ENCODE data around the gene THSD7B. TPM values are rescaled to one million over a fixed set of nuclear protein-coding genes. Genes with fewer than 3 reads are reported as not detected.

Gene THSD7B
- total RNA-seq, 4 donors from 2014 or later: under 0.01 to 0.29 (median 0.03) TPM

- no peak overlapping the region for H3K27ac ChIP-seq (replicated peaks in 1 of 4)
- TF ChIP-seq CTCF (IDR thresholded peaks at IDR 0.05) (no peak), POLR2A (IDR thresholded peaks at IDR 0.05; ENCODE audit: low read depth) (no peak)
- no peaks in the 10 kb centered on the region for H3K27me3 ChIP-seq
- no peak overlapping the region for H3K4me3 ChIP-seq
- intact Hi-C loops (cut with DNase I): no loop called here
- no peaks in the 10 kb centered on the region for H3K4me1 ChIP-seq
- 69% methylated on average over 5 of the region's 5 CpGs for WGBS
- peaks cover 0 to 2% (median 0%) of the 10 kb centered on the region in 4 donors for H3K9me3 ChIP-seq
- H3K36me3 ChIP-seq: no peaks in the 10 kb centered on the region
- no peak for DNase-seq (ENCODE audit: extremely low spot score)
These were observed 346.6 kb downstream of the THSD7B start for GRCh38 chr2:137111896-137112295.

- TF ChIP-seq POLR2AphosphoS5 (IDR thresholded peaks at IDR 0.05) (no peak), EP300 (IDR thresholded peaks at IDR 0.05) (no peak), CTCF (IDR thresholded peaks at IDR 0.05) (no peak), POLR2A (IDR thresholded peaks at IDR 0.05; ENCODE audit: low read depth) (no peak)
- 74% methylated on average over 10 of the region's 10 CpGs for WGBS
- no peaks in the 10 kb centered on the region for H3K4me1 ChIP-seq
- no peaks in the 10 kb centered on the region for H3K36me3 ChIP-seq
- intact Hi-C loops (cut with DNase I): no loop called here
- no peak overlapping the region for H3K4me3 ChIP-seq
- no peak for DNase-seq (ENCODE audit: extremely low spot score)
- H3K27me3 ChIP-seq: no peaks in the 10 kb centered on the region
- no peak overlapping the region for H3K27ac ChIP-seq (replicated peaks in 1 of 4)
- H3K9me3 ChIP-seq: no peaks in the 10 kb centered on the region
These were observed 349.9 kb downstream of the THSD7B start for GRCh38 chr2:137115081-137115794.

- WGBS: 83% methylated on average over 1 of the region's 1 CpG
- Histone ChIP-seq H3K4me1 (no peaks in the 10 kb centered on the region), H3K27me3 (no peaks in the 10 kb centered on the region), H3K4me3 (no peak overlapping the region), H3K9me3 (no peaks in the 10 kb centered on the region), H3K27ac (replicated peaks in 1 of 4) (no peak overlapping the region), H3K36me3 (no peaks in the 10 kb centered on the region)
- DNase-seq (ENCODE audit: extremely low spot score): no peak
- intact Hi-C loops (cut with DNase I): no loop called here
- TF ChIP-seq POLR2AphosphoS5 (IDR thresholded peaks at IDR 0.05) (no peak), CTCF (IDR thresholded peaks at IDR 0.05) (no peak), EP300 (IDR thresholded peaks at IDR 0.05) (no peak), POLR2A (IDR thresholded peaks at IDR 0.05; ENCODE audit: low read depth) (no peak)
These were observed 350.4 kb downstream of the THSD7B start for GRCh38 chr2:137115795-137116089.

- intact Hi-C loops (cut with DNase I): no loop called here
- no peaks in the 10 kb centered on the region for H3K9me3 ChIP-seq
- no peak for DNase-seq (ENCODE audit: extremely low spot score)
- no peaks in the 10 kb centered on the region for H3K36me3 ChIP-seq
- H3K27me3 ChIP-seq: no peaks in the 10 kb centered on the region
- no peaks in the 10 kb centered on the region for H3K4me1 ChIP-seq
- no peak overlapping the region for H3K4me3 ChIP-seq
- no peak for TF ChIP-seq POLR2A (IDR thresholded peaks at IDR 0.05; ENCODE audit: low read depth)
- no peak for TF ChIP-seq CTCF (IDR thresholded peaks at IDR 0.05)
- TF ChIP-seq POLR2AphosphoS5 (IDR thresholded peaks at IDR 0.05): no peak
- no peak for TF ChIP-seq EP300 (IDR thresholded peaks at IDR 0.05)
- no peak overlapping the region for H3K27ac ChIP-seq (replicated peaks in 1 of 4)
These were observed 352.0 kb downstream of the THSD7B start for GRCh38 chr2:137117385-137117784.

- no peak for TF ChIP-seq POLR2AphosphoS5 (IDR thresholded peaks at IDR 0.05)
- no peak for TF ChIP-seq POLR2A (IDR thresholded peaks at IDR 0.05; ENCODE audit: low read depth)
- no peak for TF ChIP-seq EP300 (IDR thresholded peaks at IDR 0.05)
- no peak for TF ChIP-seq CTCF (IDR thresholded peaks at IDR 0.05)
- DNase-seq (ENCODE audit: extremely low spot score): no peak
- no peaks in the 10 kb centered on the region for H3K9me3 ChIP-seq
- H3K4me1 ChIP-seq: no peaks in the 10 kb centered on the region
- intact Hi-C loops (cut with DNase I): no loop called here
- no peaks in the 10 kb centered on the region for H3K27me3 ChIP-seq
- H3K36me3 ChIP-seq: no peaks in the 10 kb centered on the region
- H3K4me3 ChIP-seq: no peak overlapping the region
- H3K27ac ChIP-seq (replicated peaks in 1 of 4): no peak overlapping the region
These were observed 352.8 kb downstream of the THSD7B start for GRCh38 chr2:137118140-137118539.

Measured in esophagus muscularis mucosa (tissue), 4 donors.